OCI-LY7 (cell line): Measurements from ENCODE around the gene SLC49A4. TPM values are rescaled to one million over a fixed set of nuclear protein-coding genes. Genes with fewer than 3 reads are reported as not detected.

ENCODE experiments used
- BruUV-seq: library from RNA; stranded (reverse); fragments of 400-500 nt; replicated peaks from 2 replicates; lab custom pipeline; 2021; lab: Mats Ljungman, UMichigan
- CTCF ChIA-PET: fragments of 300-600 bp; sonication (Branson Sonifier 250); formaldehyde crosslinking; loops from one replicate; lab custom pipeline; 2022; ENCODE audit warnings: antibody characterized with exemption; ENCODE audit not compliant: unreplicated experiment; lab: Charles Lee
- POLR2A ChIA-PET: fragments of 300-600 bp; sonication (Branson Sonifier 250); formaldehyde crosslinking; loops from one replicate; lab custom pipeline; 2022; ENCODE audit warnings: antibody characterized with exemption; lab: Charles Lee
- DNase-seq: peaks from one replicate; pipeline ENCODE4 v3.0.0-alpha.2; 2015; ENCODE audit warnings: low spot score
- H2AFZ ChIP-seq: fragments of 200-600 bp; sonication (generic), shearing (Covaris generic); 2 replicates; pipeline ENCODE4 v1.6.1; 2014; ENCODE audit warnings: mild to moderate bottlenecking, antibody characterized with exemption, low read length, moderate library complexity
- H3K27ac ChIP-seq: fragments of 200-600 bp; sonication (generic); 2 replicates; pipeline ENCODE4 v1.5.1; 2014; ENCODE audit warnings: mixed run types, low read depth, mild to moderate bottlenecking, moderate library complexity, low read length, inconsistent platforms; ENCODE audit not compliant: poor library complexity, severe bottlenecking
- H3K36me3 ChIP-seq: fragments of 200-600 bp; sonication (generic); 2 replicates; pipeline ENCODE4 v1.6.1; 2014; ENCODE audit warnings: mild to moderate bottlenecking, antibody characterized with exemption, low read length, moderate library complexity, mixed read lengths; ENCODE audit not compliant: insufficient read depth
- H3K4me1 ChIP-seq: fragments of 200-600 bp; sonication (generic); 2 replicates; pipeline ENCODE4 v1.5.1; 2014; ENCODE audit warnings: mild to moderate bottlenecking, low read length; ENCODE audit not compliant: insufficient read depth, poor library complexity, severe bottlenecking
- H3K4me2 ChIP-seq: fragments of 200-600 bp; sonication (generic); 2 replicates; pipeline ENCODE4 v1.6.1; 2014; ENCODE audit warnings: mild to moderate bottlenecking, low read length
- H3K4me3 ChIP-seq: fragments of 200-600 bp; sonication (generic); 2 replicates; pipeline ENCODE4 v1.5.1; 2014; ENCODE audit warnings: mild to moderate bottlenecking, low read depth, low read length; ENCODE audit not compliant: poor library complexity, severe bottlenecking
- H3K79me2 ChIP-seq: fragments of 200-600 bp; sonication (generic); 2 replicates; pipeline ENCODE4 v1.6.1; 2016; ENCODE audit warnings: low read depth, mild to moderate bottlenecking, low read length, moderate library complexity, mixed read lengths; ENCODE audit not compliant: insufficient read depth
- H3K9me2 ChIP-seq: fragments of 200-600 bp; sonication (generic); 2 replicates; pipeline ENCODE4 v1.6.1; 2016; ENCODE audit warnings: mild to moderate bottlenecking, low read length, mixed read lengths; ENCODE audit not compliant: insufficient read depth
- H3K9me3 ChIP-seq: fragments of 200-600 bp; sonication (generic); 2 replicates; pipeline ENCODE4 v1.6.1; 2014; ENCODE audit warnings: mild to moderate bottlenecking, mixed run types, low read length, mixed read lengths
- H4K20me1 ChIP-seq: fragments of 200-600 bp; sonication (generic); 2 replicates; pipeline ENCODE4 v1.6.1; 2014; ENCODE audit warnings: mild to moderate bottlenecking, antibody characterized with exemption, low read length, moderate library complexity, mixed read lengths; ENCODE audit not compliant: insufficient read depth
- EZH2phosphoT487 ChIP-seq: fragments of 200-600 bp; sonication (generic); IDR thresholded peaks from 2 replicates; pipeline ENCODE4 v1.6.1; 2018; ENCODE audit warnings: low read depth, borderline replicate concordance, mild to moderate bottlenecking, mixed run types, antibody characterized with exemption, low read length, moderate library complexity, mixed read lengths
- intact Hi-C: fragments of 100-400 bp; cut with micrococcal nuclease; formaldehyde crosslinking; loops from one replicate; pipeline ENCODE4 v1.10.0; 2022; ENCODE audit not compliant: unreplicated experiment
- total RNA-seq, 2 experiments: library from RNA; depleted of rRNA in 1 of 2; stranded (reverse); fragments of >200 nt in 1 of 2; shearing (Covaris generic) in 1 of 2; gene quantifications; 2 replicates each; pipeline ENCODE4 v1.2.3, GENCODE V29; 2014 to 2022
- TF ChIP-seq, protein P1 (sequence below): fragments of 200-600 bp; sonication (generic); conservative IDR thresholded peaks from 2 replicates; pipeline ENCODE4 v1.5.1; 2014; ENCODE audit warnings: mild to moderate bottlenecking, antibody characterized with exemption, low read length, moderate library complexity, mixed read lengths

Gene SLC49A4
- total RNA-seq, 2 experiments from 2014 or later = 2.8 to 3.3 TPM

DNA sequence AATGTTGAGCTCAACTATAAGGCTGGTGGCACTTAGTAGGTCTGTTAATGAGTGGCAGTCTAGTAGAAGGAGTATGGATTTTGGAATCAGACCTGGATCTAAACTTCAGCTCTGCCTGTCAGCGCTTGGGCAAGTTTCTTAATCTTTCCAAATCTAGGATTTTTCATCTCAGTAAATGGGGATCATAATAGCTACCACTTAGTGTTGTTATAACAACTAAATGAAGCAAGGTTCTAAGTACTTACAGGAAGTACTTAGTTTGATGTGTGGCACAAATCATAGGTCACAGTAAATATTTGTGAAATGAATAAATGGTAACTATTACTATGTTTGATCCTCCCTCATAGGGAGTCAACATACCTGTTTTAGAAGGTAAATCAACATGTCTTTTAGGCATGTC lies 31.4 kb downstream of the SLC49A4 start:
- ChIA-PET POLR2A (interaction anchor here (1.0 kb wide), 1 partner anchor 8 kb away, joined by 3 read pairs; no protein-coding TSS in a partner anchor), CTCF (no interaction called here)
- Histone ChIP-seq H4K20me1 (no peaks in the 10 kb centered on the region), H3K4me2 (no peak overlapping the region), H3K4me3 (no peak overlapping the region), H3K9me2 (no peaks in the 10 kb centered on the region), H3K79me2 (no peaks in the 10 kb centered on the region), H3K27ac (no peak overlapping the region), H3K9me3 (no peaks in the 10 kb centered on the region), H3K4me1 (no peaks in the 10 kb centered on the region), H2AFZ (no peak overlapping the region), H3K36me3 (no peaks in the 10 kb centered on the region)
- no peak for DNase-seq
- intact Hi-C loops = no loop called here
- no TSS peak for BruUV-seq
- no peak for TF ChIP-seq EZH2phosphoT487
- TF ChIP-seq, protein P1, sequence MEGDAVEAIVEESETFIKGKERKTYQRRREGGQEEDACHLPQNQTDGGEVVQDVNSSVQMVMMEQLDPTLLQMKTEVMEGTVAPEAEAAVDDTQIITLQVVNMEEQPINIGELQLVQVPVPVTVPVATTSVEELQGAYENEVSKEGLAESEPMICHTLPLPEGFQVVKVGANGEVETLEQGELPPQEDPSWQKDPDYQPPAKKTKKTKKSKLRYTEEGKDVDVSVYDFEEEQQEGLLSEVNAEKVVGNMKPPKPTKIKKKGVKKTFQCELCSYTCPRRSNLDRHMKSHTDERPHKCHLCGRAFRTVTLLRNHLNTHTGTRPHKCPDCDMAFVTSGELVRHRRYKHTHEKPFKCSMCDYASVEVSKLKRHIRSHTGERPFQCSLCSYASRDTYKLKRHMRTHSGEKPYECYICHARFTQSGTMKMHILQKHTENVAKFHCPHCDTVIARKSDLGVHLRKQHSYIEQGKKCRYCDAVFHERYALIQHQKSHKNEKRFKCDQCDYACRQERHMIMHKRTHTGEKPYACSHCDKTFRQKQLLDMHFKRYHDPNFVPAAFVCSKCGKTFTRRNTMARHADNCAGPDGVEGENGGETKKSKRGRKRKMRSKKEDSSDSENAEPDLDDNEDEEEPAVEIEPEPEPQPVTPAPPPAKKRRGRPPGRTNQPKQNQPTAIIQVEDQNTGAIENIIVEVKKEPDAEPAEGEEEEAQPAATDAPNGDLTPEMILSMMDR = no peak

DNA sequence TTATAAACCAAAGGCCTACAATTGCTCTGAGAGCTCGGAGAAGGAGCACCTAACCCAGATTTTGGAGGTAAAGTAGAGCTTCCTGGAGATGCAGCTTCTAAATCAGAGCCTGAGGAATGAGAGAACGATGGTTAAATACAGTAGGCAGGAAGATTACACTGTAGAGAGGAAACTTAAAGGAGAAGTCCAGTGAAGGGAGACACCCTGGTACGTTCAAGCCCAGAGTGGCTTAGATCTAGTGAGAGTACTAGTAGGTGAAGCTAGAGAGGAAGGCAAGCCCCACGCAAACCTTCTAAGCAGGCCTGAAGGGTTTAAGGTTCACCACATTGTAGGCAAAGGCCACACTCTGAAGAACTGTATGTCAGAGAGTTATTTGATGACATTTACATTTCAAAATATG lies 33.4 kb downstream of the SLC49A4 start:
- TF ChIP-seq, protein P1 = no peak
- TF ChIP-seq EZH2phosphoT487 = no peak
- Histone ChIP-seq H3K9me2 (no peaks in the 10 kb centered on the region), H3K9me3 (no peaks in the 10 kb centered on the region), H3K36me3 (no peaks in the 10 kb centered on the region), H4K20me1 (no peaks in the 10 kb centered on the region), H3K27ac (no peak overlapping the region), H2AFZ (no peak overlapping the region), H3K4me2 (no peak overlapping the region), H3K4me3 (no peak overlapping the region), H3K4me1 (no peaks in the 10 kb centered on the region), H3K79me2 (no peaks in the 10 kb centered on the region)
- intact Hi-C loops = no loop called here
- BruUV-seq = no TSS peak
- no peak for DNase-seq
- CTCF ChIA-PET = no interaction called here
- POLR2A ChIA-PET = interaction anchor here (0.6 kb wide), 1 partner anchor 29 kb away, joined by 5 read pairs; no protein-coding TSS in a partner anchor

DNA sequence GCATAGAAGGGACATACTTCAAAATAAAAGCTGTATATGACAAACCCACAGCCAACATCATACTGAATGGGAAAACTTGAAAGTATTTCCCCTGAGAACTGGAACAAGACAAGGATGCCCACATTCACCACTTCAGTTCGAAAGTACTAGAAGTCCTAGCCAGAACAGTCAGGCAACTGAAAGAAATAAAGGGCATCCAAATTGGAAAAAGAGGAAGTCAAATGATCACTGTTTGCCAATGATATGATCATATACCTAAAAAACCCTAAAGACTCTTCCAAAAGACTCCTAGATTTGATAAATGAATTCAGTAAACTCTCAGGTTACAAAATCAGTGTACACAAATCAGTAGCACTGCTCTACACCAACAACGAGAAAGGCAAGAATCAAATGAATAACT lies 40.7 kb downstream of the SLC49A4 start:
- H4K20me1 ChIP-seq = no peaks in the 10 kb centered on the region
- H3K79me2 ChIP-seq = no peaks in the 10 kb centered on the region
- no peak overlapping the region for H2AFZ ChIP-seq
- intact Hi-C loops = no loop called here
- no peak overlapping the region for H3K27ac ChIP-seq
- H3K36me3 ChIP-seq = peaks cover 6% of the 10 kb centered on the region; the same call in 1 of the 2 replicates
- ChIA-PET CTCF (no interaction called here), POLR2A (interaction anchor here (0.6 kb wide), 1 partner anchor 415 kb away, joined by 3 read pairs; no protein-coding TSS in a partner anchor)
- no peaks in the 10 kb centered on the region for H3K9me3 ChIP-seq
- no peak overlapping the region for H3K4me3 ChIP-seq
- no peak for DNase-seq
- no peak overlapping the region for H3K4me2 ChIP-seq
- H3K4me1 ChIP-seq = no peaks in the 10 kb centered on the region
- no peaks in the 10 kb centered on the region for H3K9me2 ChIP-seq
- BruUV-seq = no TSS peak
- TF ChIP-seq, protein P1 = no peak
- no peak for TF ChIP-seq EZH2phosphoT487
